Nephron (organoid): ENCODE measurements around the gene TUSC2.
A peak's percentile ranks its signal among the peaks of the same experiment; 100 is the strongest.

Experiments
- H3K27ac Mint-ChIP-seq, 3 experiments: 2 replicates each; pipeline ENCODE4 v1.8.0; 2020; ENCODE audit warnings: mixed read lengths in 3 of 3, mild to moderate bottlenecking in 2 of 3, moderate library complexity in 1 of 3
- H3K27me3 Mint-ChIP-seq: 2 replicates; pipeline ENCODE4 v1.8.0; 2021; ENCODE audit warnings: low read depth, mild to moderate bottlenecking, moderate library complexity, mixed read lengths
- H3K36me3 Mint-ChIP-seq: 2 replicates; pipeline ENCODE4 v1.8.0; 2020; ENCODE audit warnings: low read depth, mixed read lengths
- H3K4me1 Mint-ChIP-seq: 2 replicates; pipeline ENCODE4 v1.8.0; 2020; ENCODE audit warnings: mixed read lengths
- H3K4me3 Mint-ChIP-seq, 3 experiments: 2 replicates each; pipeline ENCODE4 v1.8.0; 2020; ENCODE audit warnings: mild to moderate bottlenecking in 3 of 3, mixed read lengths in 3 of 3, moderate library complexity in 2 of 3
- H3K9me3 Mint-ChIP-seq: 2 replicates; pipeline ENCODE4 v1.8.0; 2020; ENCODE audit warnings: mixed read lengths
- CTCF ChIP-seq, 3 experiments: fragments of 200-600 bp; sonication (generic); IDR thresholded peaks; one replicate each; pipeline ENCODE4 v1.5.0; 2021; ENCODE audit warnings: antibody characterized with exemption in 3 of 3; ENCODE audit not compliant: unreplicated experiment in 3 of 3

Gene TUSC2

GRCh38 chr3:50371133-50371685 lies 43.2 kb upstream of the TUSC2 start:
- Mint-ChIP-seq H3K4me3 (peak overlapping the region in 1 of 3 experiments; percentile 20), H3K9me3 (no peaks in the 10 kb centered on the region), H3K4me1 (peaks cover 31% of the 10 kb centered on the region), H3K27ac (peak overlapping the region; percentile 93 to 97 (median 94)), H3K36me3 (no peaks in the 10 kb centered on the region), H3K27me3 (no peaks in the 10 kb centered on the region)
- TF ChIP-seq CTCF (IDR thresholded peaks at IDR 0.05; ENCODE audit: unreplicated experiment in 3 of 3), result no peak

- no peaks in the 10 kb centered on the region for H3K9me3 Mint-ChIP-seq
- H3K4me3 Mint-ChIP-seq, result peak overlapping the region in 2 of 3 experiments; percentile 20 to 49
- TF ChIP-seq CTCF (IDR thresholded peaks at IDR 0.05; ENCODE audit: unreplicated experiment in 3 of 3), result peak in 2 of 3 experiments; percentile 21 to 32
- H3K4me1 Mint-ChIP-seq, result peaks cover 31% of the 10 kb centered on the region
- H3K27me3 Mint-ChIP-seq, result no peaks in the 10 kb centered on the region
- no peaks in the 10 kb centered on the region for H3K36me3 Mint-ChIP-seq
- peak overlapping the region; percentile 93 to 97 (median 94) for H3K27ac Mint-ChIP-seq
Observed at GRCh38 chr3:50370594-50370993, 42.6 kb upstream of the TUSC2 start.

- H3K4me3 Mint-ChIP-seq, result peak overlapping the region in 1 of 3 experiments; percentile 38
- no peaks in the 10 kb centered on the region for H3K36me3 Mint-ChIP-seq
- no peak for TF ChIP-seq CTCF (IDR thresholded peaks at IDR 0.05; ENCODE audit: unreplicated experiment in 3 of 3)
- peak overlapping the region in 1 of 3 experiments; percentile 51 for H3K27ac Mint-ChIP-seq
- peaks cover 31% of the 10 kb centered on the region for H3K4me1 Mint-ChIP-seq
- H3K27me3 Mint-ChIP-seq, result no peaks in the 10 kb centered on the region
- H3K9me3 Mint-ChIP-seq, result no peaks in the 10 kb centered on the region
Observed at GRCh38 chr3:50369012-50369670, 41.1 kb upstream of the TUSC2 start.

- H3K36me3 Mint-ChIP-seq, result no peaks in the 10 kb centered on the region
- H3K4me1 Mint-ChIP-seq, result peaks cover 8% of the 10 kb centered on the region
- peak overlapping the region in 1 of 3 experiments; percentile 69 for H3K27ac Mint-ChIP-seq
- peak overlapping the region; percentile 81 to 88 (median 85) for H3K4me3 Mint-ChIP-seq
- H3K27me3 Mint-ChIP-seq, result no peaks in the 10 kb centered on the region
- no peaks in the 10 kb centered on the region for H3K9me3 Mint-ChIP-seq
- TF ChIP-seq CTCF (IDR thresholded peaks at IDR 0.05; ENCODE audit: unreplicated experiment in 3 of 3), result no peak
Observed at GRCh38 chr3:50365842-50366220, 37.8 kb upstream of the TUSC2 start.

- H3K27ac Mint-ChIP-seq, result peak overlapping the region in 2 of 3 experiments; percentile 69 to 74
- peaks cover 3% of the 10 kb centered on the region for H3K4me1 Mint-ChIP-seq
- peak in 1 of 3 experiments; percentile 12 for TF ChIP-seq CTCF (IDR thresholded peaks at IDR 0.05; ENCODE audit: unreplicated experiment in 3 of 3)
- no peaks in the 10 kb centered on the region for H3K9me3 Mint-ChIP-seq
- no peaks in the 10 kb centered on the region for H3K36me3 Mint-ChIP-seq
- H3K4me3 Mint-ChIP-seq, result peak overlapping the region; percentile 81 to 88 (median 85)
- no peaks in the 10 kb centered on the region for H3K27me3 Mint-ChIP-seq
Observed at GRCh38 chr3:50365080-50365841, 37.2 kb upstream of the TUSC2 start.
